PC-9 (cell line): Measurements from ENCODE around the gene TOM1L1. TPM values are rescaled to one million over a fixed set of nuclear protein-coding genes. Genes with fewer than 3 reads are reported as not detected.

Experiments
- BruUV-seq: library from RNA; stranded (reverse); fragments of 400-500 nt; replicated peaks from 2 replicates; lab custom pipeline; 2021; lab: Mats Ljungman, UMichigan
- CTCF ChIA-PET: fragments of 300-600 bp; sonication (Branson Sonifier 250); formaldehyde crosslinking; loops from one replicate; lab custom pipeline; 2022; ENCODE audit warnings: antibody characterized with exemption; lab: Charles Lee
- POLR2A ChIA-PET: fragments of 300-600 bp; sonication (Branson Sonifier 250); formaldehyde crosslinking; loops from one replicate; lab custom pipeline; 2022; ENCODE audit warnings: antibody characterized with exemption; ENCODE audit not compliant: unreplicated experiment; lab: Charles Lee
- DNase-seq, 2 experiments: peaks; one replicate each; pipeline versions ENCODE4 v3.0.0 to v3.0.0-alpha.2; 2015 to 2022; ENCODE audit warnings: mixed read lengths in 1 of 2
- H2AFZ ChIP-seq: fragments of 200-600 bp; sonication (generic); 2 replicates; pipeline ENCODE4 v1.8.1; 2017; ENCODE audit warnings: antibody characterized with exemption
- H3F3A ChIP-seq: fragments of 200-600 bp; sonication (generic); 2 replicates; pipeline ENCODE4 v1.8.1; 2017; ENCODE audit warnings: antibody characterized with exemption, mild to moderate bottlenecking, low read depth; ENCODE audit not compliant: insufficient read depth
- H3K27ac ChIP-seq: fragments of 200-600 bp; sonication (generic); 2 replicates; pipeline ENCODE4 v1.6.1; 2016; ENCODE audit warnings: mixed run types
- H3K27me3 ChIP-seq: fragments of 200-600 bp; sonication (generic); 2 replicates; pipeline ENCODE4 v1.6.1; 2016; ENCODE audit warnings: low read depth, mixed run types; ENCODE audit not compliant: insufficient read depth
- H3K36me3 ChIP-seq: fragments of 200-600 bp; sonication (generic); 2 replicates; pipeline ENCODE4 v1.6.1; 2016; ENCODE audit warnings: low read depth, mixed run types
- H3K4me1 ChIP-seq: fragments of 200-600 bp; sonication (generic); replicated peaks from 2 replicates; pipeline ENCODE4 v1.6.1; 2016; ENCODE audit warnings: mixed run types; ENCODE audit not compliant: insufficient read depth
- H3K4me2 ChIP-seq: fragments of 200-600 bp; sonication (generic); 2 replicates; pipeline ENCODE4 v1.6.1; 2017; ENCODE audit warnings: mixed run types
- H3K4me3 ChIP-seq: fragments of 200-600 bp; sonication (generic); 2 replicates; pipeline ENCODE4 v1.6.1; 2016; ENCODE audit warnings: mixed run types
- H3K79me2 ChIP-seq: fragments of 200-600 bp; sonication (generic); 2 replicates; pipeline ENCODE4 v1.6.1; 2017; ENCODE audit warnings: low read depth, mixed run types
- H3K9me2 ChIP-seq: fragments of 200-600 bp; sonication (generic); 2 replicates; pipeline ENCODE4 v1.8.1; 2017; ENCODE audit warnings: mild to moderate bottlenecking; ENCODE audit not compliant: insufficient read depth
- H3K9me3 ChIP-seq: fragments of 200-600 bp; sonication (generic); 2 replicates; pipeline ENCODE4 v1.8.1; 2016; ENCODE audit warnings: low read depth; ENCODE audit not compliant: insufficient read depth
- H4K20me1 ChIP-seq: fragments of 200-600 bp; sonication (generic); 2 replicates; pipeline ENCODE4 v1.8.1; 2017; ENCODE audit not compliant: insufficient read depth
- CTCF ChIP-seq: fragments of 200-600 bp; sonication (generic); conservative IDR thresholded peaks from 2 replicates; pipeline ENCODE4 v1.6.1; 2017; ENCODE audit warnings: mixed run types, antibody characterized with exemption, mild to moderate bottlenecking, moderate library complexity
- EZH2 ChIP-seq: fragments of 200-600 bp; sonication (generic); IDR thresholded peaks from 2 replicates; pipeline ENCODE4 v1.8.0; 2017; ENCODE audit warnings: antibody characterized with exemption, low read depth
- intact Hi-C: fragments of 100-400 bp; cut with micrococcal nuclease; formaldehyde crosslinking; loops from one replicate; pipeline ENCODE4 v1.10.0; 2022; ENCODE audit not compliant: unreplicated experiment
- total RNA-seq: library from RNA; stranded (reverse); gene quantifications from 2 replicates; pipeline ENCODE4 v1.2.3, GENCODE V29; 2021

The TOM1L1 gene
- total RNA-seq, 1 experiment from 2014 or later, result 46.8 TPM

GRCh38 chr17:54892360-54892759 lies 8.3 kb upstream of the TOM1L1 start:
- Histone ChIP-seq H2AFZ (no peak overlapping the region), H3K27ac (no peak overlapping the region), H3K4me1 (no peaks in the 10 kb centered on the region), H3K4me3 (no peak overlapping the region), H3K4me2 (no peak overlapping the region), H3K36me3 (no peaks in the 10 kb centered on the region), H3K27me3 (no peaks in the 10 kb centered on the region), H4K20me1 (no peaks in the 10 kb centered on the region), H3K9me3 (no peaks in the 10 kb centered on the region), H3K79me2 (no peaks in the 10 kb centered on the region), H3K9me2 (no peaks in the 10 kb centered on the region), H3F3A (no peaks in the 10 kb centered on the region)
- intact Hi-C loops, result no loop called here
- CTCF ChIA-PET, result interaction anchor here (0.6 kb wide), 1 partner anchor 11 kb away, joined by 4 read pairs; no protein-coding TSS in a partner anchor
- TF ChIP-seq EZH2 (no peak), CTCF (no peak)
- POLR2A ChIA-PET, result no interaction called here
- BruUV-seq, result no TSS peak
- no peak for DNase-seq

DNA sequence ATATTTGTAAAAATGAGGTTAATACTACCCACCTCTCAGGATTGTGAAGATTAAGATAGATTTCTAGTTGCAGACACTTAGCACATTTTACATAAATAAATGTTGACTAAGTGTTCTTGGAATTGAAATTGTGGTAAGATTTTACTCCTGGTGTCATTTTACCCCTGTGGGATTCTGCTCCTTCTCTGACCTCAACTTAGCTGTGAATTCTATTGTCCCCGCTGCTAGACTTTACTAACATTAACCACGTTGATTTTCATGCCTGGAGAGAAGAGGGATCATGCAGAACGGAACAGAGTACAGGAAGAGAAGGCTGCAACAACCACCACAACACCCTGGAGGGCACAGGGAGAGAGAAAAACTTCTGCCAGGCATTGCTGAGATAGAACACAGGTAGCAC lies 2.1 kb upstream of the TOM1L1 start:
- BruUV-seq, result no TSS peak
- peaks cover 6% of the 10 kb centered on the region; the same call in 1 of the 2 replicates for H3K4me1 ChIP-seq
- no peaks in the 10 kb centered on the region for H3K79me2 ChIP-seq
- ChIA-PET CTCF (no interaction called here), POLR2A (no interaction called here)
- no peaks in the 10 kb centered on the region for H4K20me1 ChIP-seq
- no peak overlapping the region for H3K27ac ChIP-seq
- H3K4me2 ChIP-seq, result no peak overlapping the region
- H3K4me3 ChIP-seq, result no peak overlapping the region
- H3K36me3 ChIP-seq, result 0 out of 2 replicates have a peak, but pooled peaks cover 4% of the 10 kb centered on the region
- H3K9me3 ChIP-seq, result no peaks in the 10 kb centered on the region
- peaks cover 10% of the 10 kb centered on the region; the same call in 1 of the 2 replicates for H3F3A ChIP-seq
- DNase-seq, result no peak
- H3K9me2 ChIP-seq, result no peaks in the 10 kb centered on the region
- no peak for TF ChIP-seq CTCF
- no peak for TF ChIP-seq EZH2
- intact Hi-C loops, result no loop called here
- H3K27me3 ChIP-seq, result no peaks in the 10 kb centered on the region
- no peak overlapping the region for H2AFZ ChIP-seq

GRCh38 chr17:54899201-54899600 lies 1.5 kb upstream of the TOM1L1 start:
- POLR2A ChIA-PET, result interaction anchor here (0.6 kb wide), 2 partner anchors 68 to 333 kb away, joined by 3 read pairs; no protein-coding TSS in a partner anchor
- Histone ChIP-seq H3K9me3 (no peaks in the 10 kb centered on the region), H3K9me2 (no peaks in the 10 kb centered on the region), H3K36me3 (0 out of 2 replicates have a peak, but pooled peaks cover 6% of the 10 kb centered on the region), H3K4me3 (no peak overlapping the region), H3K4me2 (no peak overlapping the region), H3K4me1 (peaks cover 6% of the 10 kb centered on the region; the same call in 1 of the 2 replicates), H3K27me3 (no peaks in the 10 kb centered on the region), H3K27ac (no peak overlapping the region), H3K79me2 (peaks cover under 1% of the 10 kb centered on the region), H3F3A (peaks cover 10% of the 10 kb centered on the region; the same call in 1 of the 2 replicates), H4K20me1 (no peaks in the 10 kb centered on the region), H2AFZ (no peak overlapping the region)
- BruUV-seq, result no TSS peak
- intact Hi-C loops, result no loop called here
- no peak for DNase-seq
- CTCF ChIA-PET, result no interaction called here
- TF ChIP-seq CTCF (no peak), EZH2 (no peak)
